SK-N-SH (cell line): Measurements from ENCODE around the gene BCAR3.

Source experiments
- CTCF ChIP-seq: fragments of 200-600 bp; sonication (generic); IDR thresholded peaks from 2 replicates; pipeline ENCODE4 v1.6.1; 2017; ENCODE audit warnings: antibody characterized with exemption, mild to moderate bottlenecking, moderate library complexity
- EP300 ChIP-seq, 2 experiments: IDR thresholded peaks; 2 replicates each; pipeline versions ENCODE4 v1.4.0 to v1.6.1; 2012; ENCODE audit warnings: borderline replicate concordance in 1 of 2, low read depth in 1 of 2, low read length in 1 of 2
- RFX5 ChIP-seq: IDR thresholded peaks from 2 replicates; pipeline ENCODE4 v1.6.1; 2012; ENCODE audit warnings: mild to moderate bottlenecking, improper control_type of control experiment, low read length
- TAF1 ChIP-seq: IDR thresholded peaks from 2 replicates; pipeline ENCODE4 v1.6.1; 2012; ENCODE audit warnings: low read depth, mild to moderate bottlenecking, low read length, moderate library complexity, borderline replicate concordance

- no peak for TF ChIP-seq RFX5
- TF ChIP-seq CTCF: no peak
- TF ChIP-seq EP300 (IDR thresholded peaks at IDR 0.05; ENCODE audit: borderline replicate concordance in 1 of 2, low read depth in 1 of 2, low read length in 1 of 2): no peak
- TF ChIP-seq TAF1: no peak
Measured at GRCh38 chr1:93638981-93639380, 42.7 kb downstream of the BCAR3 start.
